ENCODE data around the gene IL13RA2. TPM values are rescaled to one million over a fixed set of nuclear protein-coding genes. Genes with fewer than 3 reads are reported as not detected.

The IL13RA2 gene
- total and polyA plus RNA-seq, 2 of the 8 experiments (the other 6 are each of a cell fraction or from before 2014, with no cell fraction given) = not detected

DNA sequence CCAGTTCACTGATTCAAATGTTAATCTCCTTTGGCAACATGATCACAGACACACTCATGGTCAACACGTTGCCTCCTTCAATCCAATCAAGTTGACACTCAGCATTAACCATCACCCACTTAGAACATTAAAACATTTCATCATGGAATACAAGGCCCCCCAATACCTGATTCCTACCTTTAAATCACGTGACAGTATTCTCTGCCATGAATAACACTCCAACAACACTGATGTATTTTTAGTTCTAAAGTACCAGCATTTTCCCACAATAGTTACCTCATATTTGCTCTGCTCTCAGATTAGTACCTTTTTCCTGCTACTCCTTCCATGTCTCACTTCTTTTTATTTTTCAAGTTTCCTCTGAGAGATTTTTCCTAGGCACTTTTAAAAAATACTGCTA lies 19.6 kb downstream of the IL13RA2 start:
- FAIRE-seq = no peak
- Histone ChIP-seq H3K56ac (replicated peaks; ENCODE audit: insufficient read length, low read depth, low read length) (no peak overlapping the region), H4K20me1 (replicated peaks in 1 of 2; ENCODE audit: control insufficient read depth in 1 of 2, insufficient read depth in 2 of 2, low read length in 2 of 2) (no peaks in the 10 kb centered on the region), H3K14ac (ENCODE audit: insufficient read length) (no peak overlapping the region), H3K9ac (replicated peaks in 1 of 4; ENCODE audit: extremely low read depth in 1 of 4, low read depth in 3 of 4, low read length in 3 of 4) (no peak overlapping the region), H3K23ac (ENCODE audit: insufficient read length) (no peak overlapping the region), H3K9me3 (ENCODE audit: insufficient read depth in 2 of 2, low read depth in 1 of 2, low read length in 1 of 2) (no peaks in the 10 kb centered on the region), H3K79me2 (ENCODE audit: control insufficient read depth in 1 of 2, insufficient read depth in 2 of 2, low read length in 2 of 2) (no peaks in the 10 kb centered on the region), H2BK120ac (replicated peaks; ENCODE audit: low read depth, low read length) (no peak overlapping the region), H4K91ac (replicated peaks; ENCODE audit: insufficient read length, low read length) (no peak overlapping the region), H3K79me1 (ENCODE audit: low read depth, low read length) (no peaks in the 10 kb centered on the region), H2AFZ (ENCODE audit: low read length) (no peak overlapping the region), H2BK15ac (ENCODE audit: low read length) (no peak overlapping the region), H2BK12ac (ENCODE audit: low read depth, low read length) (no peak overlapping the region), H3K4me1 (replicated peaks in 1 of 4; ENCODE audit: control insufficient read depth in 3 of 4, insufficient read depth in 4 of 4, low read length in 3 of 4) (no peaks in the 10 kb centered on the region), H2AK5ac (ENCODE audit: low read depth, low read length) (no peak overlapping the region), H3K4me2 (ENCODE audit: insufficient read depth in 1 of 2, low read depth in 2 of 2, low read length in 2 of 2) (no peak overlapping the region), H4K5ac (ENCODE audit: insufficient read length, low read depth, low read length) (no peak overlapping the region), H3K23me2 (ENCODE audit: low read depth, low read length) (no peaks in the 10 kb centered on the region), H3K27me3 (replicated peaks in 1 of 4; ENCODE audit: control insufficient read depth in 3 of 4, extremely low read depth in 1 of 4, insufficient read depth in 3 of 4, low read length in 3 of 4) (no peaks in the 10 kb centered on the region), H3K18ac (ENCODE audit: extremely low read depth, low read length) (no peak overlapping the region), H3K27ac (ENCODE audit: low read depth, low read length) (no peak overlapping the region), H3K36me3 (ENCODE audit: control insufficient read depth in 2 of 4, insufficient read depth in 4 of 4, low read length in 3 of 4) (no peaks in the 10 kb centered on the region), H4K8ac (ENCODE audit: extremely low read depth, insufficient read depth, low read length) (no peak overlapping the region), H2BK5ac (ENCODE audit: low read depth, low read length) (no peak overlapping the region), H3K4ac (replicated peaks; ENCODE audit: insufficient read length, low read depth, low read length) (no peak overlapping the region), H3K4me3 (ENCODE audit: extremely low read depth in 1 of 4, insufficient read depth in 2 of 4, low read depth in 3 of 4, low read length in 4 of 4) (no peak overlapping the region), H2BK20ac (ENCODE audit: low read length) (no peak overlapping the region)
- no peak for TF ChIP-seq BACH1 (IDR thresholded peaks at IDR 0.05; ENCODE audit: low read length)
- no peak for TF ChIP-seq RNF2 (IDR thresholded peaks at IDR 0.05; ENCODE audit: borderline replicate concordance, low read depth, low read length, missing control alignments, poor library complexity, severe bottlenecking)
- no peak for TF ChIP-seq ZNF274 (IDR thresholded peaks at IDR 0.05; ENCODE audit: borderline replicate concordance, extremely low read depth, low read length)
- no peak for TF ChIP-seq TCF12 (IDR thresholded peaks at IDR 0.05; ENCODE audit: low read depth, low read length)
- TF ChIP-seq, protein P1, sequence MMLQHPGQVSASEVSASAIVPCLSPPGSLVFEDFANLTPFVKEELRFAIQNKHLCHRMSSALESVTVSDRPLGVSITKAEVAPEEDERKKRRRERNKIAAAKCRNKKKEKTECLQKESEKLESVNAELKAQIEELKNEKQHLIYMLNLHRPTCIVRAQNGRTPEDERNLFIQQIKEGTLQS (IDR thresholded peaks at IDR 0.05; ENCODE audit: insufficient read depth, low read depth, low read length) = no peak
- DNase-seq (ENCODE audit: low read depth in 1 of 2, low spot score in 2 of 2) = no peak
- WGBS, 2 experiments (ENCODE audit: extremely low coverage in 1 of 2, insufficient coverage in 1 of 2, insufficient read length in 1 of 2, insufficient replicate concordance in 2 of 2, low coverage in 1 of 2, low lambda C conversion rate in 2 of 2, missing lambda C conversion rate in 1 of 2) = 84% methylated on average over 2 of the region's 2 CpGs; no CpG with 5 or more reads in 1 of the 2 experiments
- ChIA-PET CTCF (ENCODE audit: partially characterized antibody) (no interaction called here), POLR2A (ENCODE audit: partially characterized antibody) (no interaction called here)
